ENCODE data around the gene PPP1R16B. TPM values are rescaled to one million over a fixed set of nuclear protein-coding genes. Genes with fewer than 3 reads are reported as not detected.

The PPP1R16B gene
- total and polyA plus RNA-seq, 10 of the 15 experiments (the other 5 are each of a cell fraction or from before 2014, with no cell fraction given) = 13.4 to 90.2 (median 66.7) TPM

DNA sequence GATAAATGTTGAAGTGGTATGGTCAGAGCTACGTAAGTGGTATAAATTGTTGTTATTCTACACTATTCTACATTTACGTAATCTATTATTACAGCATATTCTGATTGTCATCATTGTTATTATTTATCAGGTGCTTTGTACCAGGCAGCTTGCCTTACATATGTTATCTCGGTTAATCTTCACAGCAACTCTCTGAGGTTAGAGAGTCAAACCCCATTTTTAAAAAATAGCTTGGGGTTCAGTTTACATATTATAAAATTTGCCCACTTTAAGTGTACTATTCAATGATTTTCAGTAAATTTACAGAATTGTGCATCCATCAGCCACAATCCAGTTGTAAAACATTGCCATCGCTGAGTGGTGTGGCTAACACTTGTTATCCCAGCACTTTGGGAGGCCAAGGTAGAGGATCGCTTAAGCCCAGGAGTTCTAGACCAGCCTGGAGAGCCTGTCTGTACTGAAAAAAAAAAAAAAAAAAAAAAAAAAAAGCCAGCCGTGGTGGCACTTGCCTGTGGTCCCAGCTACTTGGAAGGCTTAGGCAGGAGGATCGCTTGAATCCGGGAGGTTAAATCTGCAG lies 35.5 kb downstream of the PPP1R16B start:
- Histone ChIP-seq H3K4me2 (ENCODE audit: control insufficient read depth, insufficient read depth) (peak overlapping the region; percentile 61; the same call in 1 of the 2 replicates), H3K27me3 (replicated peaks in 1 of 2; ENCODE audit: control insufficient read depth in 2 of 2, insufficient read depth in 2 of 2, low read length in 1 of 2) (no peaks in the 10 kb centered on the region), H3K4me1 (ENCODE audit: control insufficient read depth, insufficient read depth, low read length) (peaks cover 69% of the 10 kb centered on the region), H4K20me1 (ENCODE audit: control insufficient read depth, insufficient read depth) (no peaks in the 10 kb centered on the region), H2AFZ (ENCODE audit: control insufficient read depth, low read depth, low read length) (no peak overlapping the region), H3K9ac (ENCODE audit: control insufficient read depth, insufficient read depth, low read length) (no peak overlapping the region), H3K79me2 (ENCODE audit: control insufficient read depth, insufficient read depth, low read length) (peaks cover 74% of the 10 kb centered on the region), H3K4me3 (no peak overlapping the region), H3K9me3 (replicated peaks; ENCODE audit: control insufficient read depth, insufficient read depth, low read length) (no peaks in the 10 kb centered on the region; the same call in 1 of the 3 replicates), H3K36me3 (ENCODE audit: control insufficient read depth in 2 of 2, insufficient read depth in 2 of 2, low read length in 1 of 2) (peaks cover 22 to 30% of the 10 kb centered on the region in 2 experiments), H3K27ac (ENCODE audit: control insufficient read depth, insufficient read depth) (peak overlapping the region; percentile 91)
- in situ Hi-C loops (cut with MboI) (no loop called here), intact Hi-C loops (cut with micrococcal nuclease; ENCODE audit: unreplicated experiment) (no loop called here)
- DNase-seq (ENCODE audit: low read depth, low spot score) (no peak), ATAC-seq (no peak), FAIRE-seq (no peak)
- ChIA-PET SMC1A (ENCODE audit: uncharacterized antibody, unreplicated experiment) (interaction anchor here (0.7 to 13.8 kb wide), 6 partner anchors 15 to 147 kb away, joined by 3 to 187 read pairs (median 26); partner anchors contain the start of gene PPP1R16B), RAD21 (ENCODE audit: unreplicated experiment) (interaction anchor here (0.8 to 5.6 kb wide), 5 partner anchors 20 to 52 kb away, joined by 3 to 120 read pairs (median 78); partner anchors contain the start of gene PPP1R16B), POLR2A (interaction anchor here (0.6 to 4.7 kb wide), 11 partner anchors 22 to 180 kb away, joined by 3 to 59 read pairs (median 4); partner anchors contain the start of gene PPP1R16B), CTCF (interaction anchor here (0.6 to 9.6 kb wide), 7 partner anchors 18 to 316 kb away, joined by 3 to 160 read pairs (median 29); partner anchors contain the start of gene PPP1R16B)
- TF ChIP-seq, protein P1, sequence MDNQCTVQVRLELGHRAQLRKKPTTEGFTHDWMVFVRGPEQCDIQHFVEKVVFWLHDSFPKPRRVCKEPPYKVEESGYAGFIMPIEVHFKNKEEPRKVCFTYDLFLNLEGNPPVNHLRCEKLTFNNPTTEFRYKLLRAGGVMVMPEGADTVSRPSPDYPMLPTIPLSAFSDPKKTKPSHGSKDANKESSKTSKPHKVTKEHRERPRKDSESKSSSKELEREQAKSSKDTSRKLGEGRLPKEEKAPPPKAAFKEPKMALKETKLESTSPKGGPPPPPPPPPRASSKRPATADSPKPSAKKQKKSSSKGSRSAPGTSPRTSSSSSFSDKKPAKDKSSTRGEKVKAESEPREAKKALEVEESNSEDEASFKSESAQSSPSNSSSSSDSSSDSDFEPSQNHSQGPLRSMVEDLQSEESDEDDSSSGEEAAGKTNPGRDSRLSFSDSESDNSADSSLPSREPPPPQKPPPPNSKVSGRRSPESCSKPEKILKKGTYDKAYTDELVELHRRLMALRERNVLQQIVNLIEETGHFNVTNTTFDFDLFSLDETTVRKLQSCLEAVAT (IDR thresholded peaks at IDR 0.05) = 0 out of 2 replicates have a peak, but pooled peaks have one; percentile 3
- TF ChIP-seq RAD21 (IDR thresholded peaks at IDR 0.05; ENCODE audit: insufficient read depth, low read depth, low read length) (no peak), KLF5 (IDR thresholded peaks at IDR 0.05; ENCODE audit: partially characterized antibody) (no peak), STAT3 (IDR thresholded peaks at IDR 0.05; ENCODE audit: low read depth, low read length) (no peak)
- BruUV-seq (replicated peaks) = no TSS peak
- WGBS (ENCODE audit: insufficient coverage, insufficient replicate concordance, low lambda C conversion rate, missing lambda C conversion rate) = 92% methylated on average over 7 of the region's 8 CpGs

Measured in GM12878 (cell line).